HG03108 (cell line): ENCODE results near the gene ACTRT1.

Source experiments
- ATAC-seq: cut with Tn5 transposase; IDR thresholded peaks from one replicate; pipeline ENCODE4 v1.9.1; 2021; ENCODE audit warnings: moderate library complexity; ENCODE audit not compliant: unreplicated experiment

Gene ACTRT1

GRCh38 chrX:128052303-128052702, at the start of gene ACTRT1:
TSS of gene ACTRT1 (minus strand) at chrX:128052403. CDS start at chrX:128052206, 197 bp downstream.
- no peak for ATAC-seq

GRCh38 chrX:128078545-128078944, 26.3 kb upstream of the ACTRT1 start:
- ATAC-seq: no peak

GRCh38 chrX:128057421-128057820, 5.2 kb upstream of the ACTRT1 start:
- no peak for ATAC-seq

- ATAC-seq: no peak
Observed at GRCh38 chrX:128051526-128051925, 677 bp downstream of the ACTRT1 start.

GRCh38 chrX:128035318-128035717, 16.9 kb downstream of the ACTRT1 start:
- ATAC-seq: no peak

DNA sequence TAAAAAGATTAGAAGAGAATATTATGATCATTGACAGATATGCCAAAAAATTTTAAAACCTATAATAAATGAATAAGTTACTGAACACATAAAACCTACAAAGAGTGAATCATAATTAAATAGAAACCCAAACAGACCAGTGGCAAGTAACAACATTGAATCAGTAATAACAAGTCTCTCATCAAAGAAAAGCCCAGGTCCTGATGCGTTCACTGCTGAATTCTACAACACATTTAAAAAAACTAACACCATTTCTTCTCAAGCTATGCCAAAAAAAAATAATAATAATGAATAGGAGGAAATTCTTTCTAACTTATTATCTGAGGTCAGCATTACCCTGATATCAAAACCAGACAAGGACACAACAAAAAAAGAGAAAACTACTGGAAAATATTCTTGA, 30.6 kb downstream of the ACTRT1 start:
- ATAC-seq: no peak

GRCh38 chrX:128020701-128021100, 31.5 kb downstream of the ACTRT1 start:
- ATAC-seq: no peak

DNA sequence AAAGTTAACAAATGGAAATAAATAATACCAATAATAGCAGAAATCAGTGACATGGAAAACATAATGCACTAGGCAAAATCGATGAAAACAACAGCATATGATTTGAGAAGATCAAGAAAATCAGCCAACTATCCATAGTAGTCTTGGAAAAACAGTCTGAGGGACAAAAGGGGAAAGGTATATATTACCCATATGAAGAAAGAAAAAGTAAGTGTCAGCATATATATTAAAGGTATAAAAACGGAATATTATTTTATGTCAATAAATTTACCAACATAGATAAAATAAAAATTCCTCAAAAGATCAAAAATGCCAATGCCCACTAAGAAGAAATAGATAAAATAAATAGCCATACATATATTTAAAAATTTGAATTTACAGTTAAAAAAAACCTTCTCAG, 33.0 kb downstream of the ACTRT1 start:
- no peak for ATAC-seq

- ATAC-seq: no peak
Observed at GRCh38 chrX:128012015-128012414, 40.2 kb downstream of the ACTRT1 start.

- no peak for ATAC-seq
Observed at GRCh38 chrX:128007882-128008281, 44.3 kb downstream of the ACTRT1 start.
